ENCODE results near the gene NECTIN3.

DNA sequence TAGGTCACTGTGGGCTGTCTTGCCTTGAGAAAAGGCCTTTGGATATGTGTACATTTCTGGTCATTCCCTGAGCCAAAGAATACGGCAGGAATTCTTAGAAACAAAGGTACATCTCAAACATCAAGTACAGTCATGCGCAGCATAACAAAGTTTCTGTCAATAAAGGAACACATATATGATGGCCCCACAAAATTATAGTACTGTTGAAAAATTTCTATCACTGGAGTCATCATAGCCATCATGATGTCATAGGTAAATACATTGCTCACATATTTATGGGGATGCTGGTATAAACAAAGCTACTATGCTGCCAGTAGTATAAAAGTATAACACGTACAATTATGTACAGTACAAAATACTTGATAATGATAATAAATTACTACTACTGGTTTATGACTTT is 38.9 kb upstream of the NECTIN3 start:
- TF ChIP-seq, protein P1, sequence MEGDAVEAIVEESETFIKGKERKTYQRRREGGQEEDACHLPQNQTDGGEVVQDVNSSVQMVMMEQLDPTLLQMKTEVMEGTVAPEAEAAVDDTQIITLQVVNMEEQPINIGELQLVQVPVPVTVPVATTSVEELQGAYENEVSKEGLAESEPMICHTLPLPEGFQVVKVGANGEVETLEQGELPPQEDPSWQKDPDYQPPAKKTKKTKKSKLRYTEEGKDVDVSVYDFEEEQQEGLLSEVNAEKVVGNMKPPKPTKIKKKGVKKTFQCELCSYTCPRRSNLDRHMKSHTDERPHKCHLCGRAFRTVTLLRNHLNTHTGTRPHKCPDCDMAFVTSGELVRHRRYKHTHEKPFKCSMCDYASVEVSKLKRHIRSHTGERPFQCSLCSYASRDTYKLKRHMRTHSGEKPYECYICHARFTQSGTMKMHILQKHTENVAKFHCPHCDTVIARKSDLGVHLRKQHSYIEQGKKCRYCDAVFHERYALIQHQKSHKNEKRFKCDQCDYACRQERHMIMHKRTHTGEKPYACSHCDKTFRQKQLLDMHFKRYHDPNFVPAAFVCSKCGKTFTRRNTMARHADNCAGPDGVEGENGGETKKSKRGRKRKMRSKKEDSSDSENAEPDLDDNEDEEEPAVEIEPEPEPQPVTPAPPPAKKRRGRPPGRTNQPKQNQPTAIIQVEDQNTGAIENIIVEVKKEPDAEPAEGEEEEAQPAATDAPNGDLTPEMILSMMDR (IDR thresholded peaks at IDR 0.05): no peak
- TF ChIP-seq POLR2A (IDR thresholded peaks at IDR 0.05): no peak
- no peak for TF ChIP-seq EP300 (IDR thresholded peaks at IDR 0.05)

Data from ovary (tissue), 3 donors.